Mononuclear cell (primary cell): ENCODE results near the gene RASL10B. TPM values are rescaled to one million over a fixed set of nuclear protein-coding genes. Genes with fewer than 3 reads are reported as not detected.

Experiments used
- H3K27me3 ChIP-seq: 2 replicates; pipeline ENCODE4 v1.6.0; 2011; ENCODE audit warnings: low read length, control low read depth; ENCODE audit not compliant: insufficient read depth
- H3K4me1 ChIP-seq: 2 replicates; pipeline ENCODE4 v1.5.1; 2011; ENCODE audit warnings: mild to moderate bottlenecking, low read length, control low read depth; ENCODE audit not compliant: insufficient read depth
- H3K4me3 ChIP-seq: 2 replicates; pipeline ENCODE4 v1.5.1; 2011; ENCODE audit warnings: mild to moderate bottlenecking, low read length, moderate library complexity
- H3K9me3 ChIP-seq: 2 replicates; pipeline ENCODE4 v1.5.1; 2011; ENCODE audit warnings: low read depth, mild to moderate bottlenecking, control low read depth, low read length
- total RNA-seq: library from RNA; depleted of rRNA; stranded (reverse); fragments of >200 nt; gene quantifications from one replicate; pipeline ENCODE4 v1.2.3, GENCODE V29; 2012

RASL10B gene
- total RNA-seq, 1 donor: 0.10 TPM

DNA sequence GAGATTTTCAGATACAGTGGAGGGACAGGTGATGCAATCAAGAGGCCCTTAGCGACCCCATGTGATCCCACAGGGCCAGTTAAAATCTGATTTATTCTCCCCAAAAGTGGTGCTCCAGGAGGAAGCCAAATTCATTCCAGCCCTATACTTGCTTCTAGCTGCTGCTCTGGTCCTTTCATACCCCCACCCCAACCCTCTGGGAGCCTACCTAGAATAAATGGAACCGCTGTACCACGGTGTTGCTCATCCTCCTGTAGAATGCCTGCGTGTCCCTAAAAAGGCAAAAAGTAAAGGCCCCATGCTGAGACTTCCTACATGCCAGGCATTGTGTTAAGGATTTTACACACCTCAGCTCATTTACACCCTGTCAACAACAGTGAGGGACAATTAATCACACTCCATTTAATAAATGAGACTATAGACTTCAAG, 2.0 kb upstream of the RASL10B start:
- peaks cover 3% of the 10 kb centered on the region for H3K27me3 ChIP-seq
- H3K4me3 ChIP-seq: no peak overlapping the region
- peaks cover 9% of the 10 kb centered on the region for H3K4me1 ChIP-seq
- H3K9me3 ChIP-seq: no peaks in the 10 kb centered on the region

DNA sequence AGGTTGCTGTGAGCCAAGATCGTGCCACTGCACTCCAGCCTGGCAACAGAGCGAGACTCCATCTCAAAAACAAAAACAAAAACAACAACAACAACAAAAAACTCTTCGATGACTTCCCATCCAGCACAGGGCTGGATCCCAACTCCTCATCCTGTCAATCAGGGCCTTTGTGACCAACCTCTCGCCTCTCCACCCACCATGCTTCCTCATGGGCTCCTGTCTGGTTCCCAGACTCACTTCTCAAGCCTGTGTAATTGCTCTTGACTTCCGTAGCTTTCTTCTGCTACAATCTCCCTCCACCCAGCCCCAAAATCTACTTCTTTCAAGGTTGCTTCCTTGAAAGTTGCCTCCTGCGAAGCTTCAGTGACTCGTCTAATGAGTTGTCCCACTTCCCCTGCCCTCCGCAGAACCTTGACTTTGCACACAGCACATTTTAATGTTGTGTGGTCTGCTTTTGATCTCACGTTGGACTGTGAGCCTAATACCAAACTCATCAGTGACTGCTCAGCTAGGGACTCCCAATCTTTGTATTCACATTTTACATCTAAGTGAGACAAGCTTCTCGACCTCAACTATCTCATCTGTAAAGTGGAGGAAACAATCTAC, 936 bp upstream of the RASL10B start:
- Histone ChIP-seq H3K9me3 (no peaks in the 10 kb centered on the region), H3K4me1 (peaks cover 9% of the 10 kb centered on the region), H3K4me3 (no peak overlapping the region), H3K27me3 (peaks cover 3% of the 10 kb centered on the region)

DNA sequence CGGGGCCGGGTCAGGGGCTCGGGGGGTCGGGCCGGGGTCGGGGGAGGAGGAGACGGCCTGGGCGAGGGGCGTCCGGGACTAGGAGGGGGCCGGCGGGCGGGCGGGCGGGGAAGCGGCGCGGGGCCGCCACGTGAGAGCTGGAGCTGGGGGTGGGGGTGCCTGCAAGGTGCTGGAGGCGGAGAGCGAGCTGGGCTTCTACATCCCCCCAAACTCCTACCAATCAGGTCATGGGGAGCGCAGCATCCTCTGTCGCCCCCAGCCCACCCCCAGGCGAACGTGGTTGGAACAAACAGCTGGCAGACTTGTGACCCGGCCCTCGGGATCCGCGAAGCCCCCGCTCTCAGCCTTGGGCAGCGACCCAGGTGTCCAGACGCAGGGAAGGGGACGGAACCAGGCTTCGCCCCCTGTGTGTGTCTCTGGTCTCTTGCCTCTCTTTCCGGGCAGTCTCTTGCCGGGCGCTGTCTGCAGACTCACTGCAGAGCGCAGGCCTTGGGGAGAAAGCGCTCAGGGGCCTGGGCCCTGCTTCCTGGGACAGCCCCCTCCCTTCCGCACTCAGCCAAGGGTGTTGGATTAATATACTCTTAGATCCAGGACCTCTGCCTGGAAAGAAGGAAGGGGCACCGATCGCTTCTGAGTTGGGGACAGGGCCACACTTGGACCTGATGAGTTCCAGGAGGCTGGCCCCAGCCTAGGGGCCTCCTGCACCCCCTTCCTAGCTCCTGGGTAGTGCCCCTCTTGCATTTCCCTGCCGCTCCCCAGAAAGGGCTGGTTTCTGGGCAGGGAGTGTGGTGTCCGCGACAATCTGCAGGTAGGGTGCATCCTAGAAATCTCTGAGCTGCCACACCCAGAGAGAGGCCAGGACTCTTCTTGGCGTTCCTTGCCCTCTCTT, 722 bp downstream of the RASL10B start:
- peaks cover 3% of the 10 kb centered on the region for H3K27me3 ChIP-seq
- no peaks in the 10 kb centered on the region for H3K9me3 ChIP-seq
- H3K4me3 ChIP-seq: no peak overlapping the region

DNA sequence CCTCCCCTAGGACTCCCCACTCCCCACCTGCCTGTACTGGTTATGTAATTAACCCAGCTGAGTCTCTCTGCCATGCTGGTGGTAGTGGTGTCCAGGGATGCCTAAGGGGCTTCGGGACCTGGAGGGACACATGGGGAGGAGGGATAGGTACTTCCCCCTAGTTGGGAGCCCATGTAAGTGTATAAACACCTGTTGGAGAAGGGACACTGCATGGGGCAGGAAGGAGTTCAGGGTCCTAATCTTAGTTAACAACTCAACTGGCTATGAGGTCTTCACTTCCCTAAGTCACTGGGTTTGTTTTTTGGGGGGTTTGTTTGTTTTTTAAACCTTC, 1.3 kb downstream of the RASL10B start:
- Histone ChIP-seq H3K9me3 (no peaks in the 10 kb centered on the region), H3K4me3 (no peak overlapping the region), H3K4me1 (peaks cover 9% of the 10 kb centered on the region), H3K27me3 (peaks cover 3% of the 10 kb centered on the region)

More for the DNA sequence above, 722 bp downstream of the RASL10B start:
- peaks cover 9% of the 10 kb centered on the region for H3K4me1 ChIP-seq

DNA sequence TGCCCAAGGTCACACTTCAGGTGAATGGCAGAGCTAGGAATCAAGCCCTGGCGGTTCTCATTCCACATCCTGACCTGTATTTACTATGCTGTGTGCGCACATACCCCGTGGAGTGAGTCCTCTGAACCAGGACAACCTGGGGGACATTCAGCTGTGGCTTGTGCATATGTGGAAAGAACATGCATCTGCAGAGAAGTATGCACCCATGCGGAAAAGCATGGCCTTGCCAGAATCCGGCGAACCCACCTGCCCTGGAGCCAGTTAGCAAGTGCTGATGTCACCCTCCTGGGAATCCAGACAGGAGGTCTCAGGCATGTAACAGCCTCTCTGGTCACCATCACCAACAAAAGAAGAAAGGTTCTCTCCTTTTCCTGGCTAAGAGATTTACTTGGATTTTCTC, 1.9 kb downstream of the RASL10B start:
- no peaks in the 10 kb centered on the region for H3K9me3 ChIP-seq
- peaks cover 9% of the 10 kb centered on the region for H3K4me1 ChIP-seq
- H3K4me3 ChIP-seq: no peak overlapping the region
- peaks cover 3% of the 10 kb centered on the region for H3K27me3 ChIP-seq

DNA sequence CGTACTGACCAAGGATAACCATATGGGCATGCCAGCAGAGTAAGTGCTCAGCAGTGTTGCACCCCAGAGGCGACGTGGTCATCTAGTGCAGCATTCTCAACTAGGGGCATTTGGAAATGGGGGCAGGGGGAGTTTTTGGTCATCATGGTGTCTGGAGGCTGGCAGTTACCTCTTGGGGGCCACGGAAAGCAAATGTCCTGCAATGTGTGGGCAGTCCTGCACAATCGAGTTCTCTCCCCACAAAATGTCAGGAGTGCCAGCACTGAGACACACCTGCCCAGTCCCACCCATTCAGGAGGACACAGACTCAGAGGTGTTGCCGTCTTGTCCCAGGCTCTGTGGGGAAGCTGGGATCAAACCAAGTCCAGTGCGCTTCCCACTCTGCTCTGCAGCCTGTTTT, 3.0 kb downstream of the RASL10B start:
- peaks cover 9% of the 10 kb centered on the region for H3K4me1 ChIP-seq
- peaks cover 3% of the 10 kb centered on the region for H3K27me3 ChIP-seq
- no peak overlapping the region for H3K4me3 ChIP-seq

DNA sequence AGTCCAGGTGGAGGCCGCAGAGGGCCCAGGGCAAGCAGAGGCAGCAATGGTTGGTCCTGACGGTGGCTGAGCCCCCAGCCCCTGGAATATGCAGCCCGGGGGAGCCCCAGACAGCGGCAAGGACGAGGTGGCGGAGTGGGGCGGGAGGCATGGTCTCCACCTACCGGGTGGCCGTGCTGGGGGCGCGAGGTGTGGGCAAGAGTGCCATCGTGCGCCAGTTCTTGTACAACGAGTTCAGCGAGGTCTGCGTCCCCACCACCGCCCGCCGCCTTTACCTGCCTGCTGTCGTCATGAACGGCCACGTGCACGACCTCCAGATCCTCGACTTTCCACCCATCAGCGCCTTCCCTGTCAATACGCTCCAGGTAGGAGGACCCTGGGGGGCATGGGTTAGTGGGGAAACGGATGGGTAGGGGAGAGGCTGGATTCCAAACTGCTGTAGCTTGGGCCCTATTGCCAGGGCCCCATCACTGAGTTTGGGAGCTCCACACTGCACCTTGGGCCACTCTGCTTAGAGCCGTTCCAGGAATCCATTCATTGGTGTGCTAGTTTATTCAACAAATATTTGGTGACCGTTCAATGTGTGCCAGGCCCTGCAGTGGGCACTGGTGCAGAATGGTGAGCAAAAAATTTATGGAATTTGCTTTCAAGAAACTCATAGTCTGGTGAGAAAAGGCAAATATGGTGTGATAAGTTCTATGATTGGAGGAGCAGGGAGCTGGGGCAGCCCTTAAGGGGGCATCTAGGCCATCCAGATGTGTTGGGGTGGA, 3.8 kb downstream of the RASL10B start:
- Histone ChIP-seq H3K9me3 (no peaks in the 10 kb centered on the region), H3K4me1 (peaks cover 9% of the 10 kb centered on the region), H3K4me3 (no peak overlapping the region), H3K27me3 (peaks cover 3% of the 10 kb centered on the region)

More for the DNA sequence above, 3.0 kb downstream of the RASL10B start:
- no peaks in the 10 kb centered on the region for H3K9me3 ChIP-seq

DNA sequence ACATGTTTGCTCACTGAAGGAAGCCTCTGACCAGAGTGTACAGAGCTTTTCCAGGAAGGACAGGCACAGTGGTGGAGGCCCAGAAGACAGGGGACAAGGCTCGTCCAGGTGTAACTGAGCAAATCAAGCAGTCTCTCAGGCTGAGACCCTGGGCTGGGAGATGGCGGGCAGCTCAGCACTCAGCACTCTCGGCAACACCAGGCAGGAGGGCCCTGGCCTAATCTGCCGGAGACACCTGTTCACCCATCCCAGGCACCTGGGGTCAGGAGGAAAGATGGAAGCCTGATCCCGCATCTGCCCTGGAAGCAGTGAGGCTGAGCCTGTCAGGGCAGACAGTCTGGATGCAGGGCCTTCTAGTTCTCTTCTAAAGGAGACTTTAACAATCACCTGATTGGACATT, 4.8 kb downstream of the RASL10B start:
- no peak overlapping the region for H3K4me3 ChIP-seq
- peaks cover 8% of the 10 kb centered on the region for H3K27me3 ChIP-seq
- peaks cover 3% of the 10 kb centered on the region for H3K4me1 ChIP-seq
- no peaks in the 10 kb centered on the region for H3K9me3 ChIP-seq

DNA sequence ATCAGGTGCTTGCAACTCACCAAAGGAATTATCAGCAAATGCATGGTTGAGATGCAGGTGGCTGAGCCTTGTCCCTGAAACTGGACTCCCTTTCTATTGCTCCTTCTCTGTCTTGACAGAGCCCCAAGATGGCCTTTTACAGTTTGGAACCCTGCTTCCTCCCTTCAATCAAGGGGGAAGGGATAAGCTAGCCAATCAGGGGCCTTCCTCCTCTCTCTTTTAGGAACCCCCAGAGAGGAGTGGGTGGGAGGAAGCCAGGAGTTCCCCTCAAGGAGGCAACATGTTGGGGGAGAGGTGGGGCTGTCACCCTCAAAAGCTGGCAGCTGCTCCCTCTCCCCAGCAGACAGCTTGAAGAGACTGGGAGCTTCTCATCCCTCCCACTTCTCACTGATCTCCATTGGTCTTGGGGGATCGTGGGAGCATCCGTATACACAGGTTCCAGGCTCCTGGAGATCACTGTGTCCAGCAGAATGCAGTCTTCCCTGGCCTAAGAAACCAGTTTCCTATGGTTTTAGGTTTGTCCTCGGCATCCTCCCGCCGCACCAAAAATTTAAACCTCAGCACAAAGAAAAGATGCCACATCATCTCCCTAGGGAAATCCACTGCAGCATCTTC, 7.2 kb downstream of the RASL10B start:
- Histone ChIP-seq H3K4me3 (no peak overlapping the region), H3K4me1 (no peaks in the 10 kb centered on the region), H3K9me3 (no peaks in the 10 kb centered on the region), H3K27me3 (peaks cover 14% of the 10 kb centered on the region)

DNA sequence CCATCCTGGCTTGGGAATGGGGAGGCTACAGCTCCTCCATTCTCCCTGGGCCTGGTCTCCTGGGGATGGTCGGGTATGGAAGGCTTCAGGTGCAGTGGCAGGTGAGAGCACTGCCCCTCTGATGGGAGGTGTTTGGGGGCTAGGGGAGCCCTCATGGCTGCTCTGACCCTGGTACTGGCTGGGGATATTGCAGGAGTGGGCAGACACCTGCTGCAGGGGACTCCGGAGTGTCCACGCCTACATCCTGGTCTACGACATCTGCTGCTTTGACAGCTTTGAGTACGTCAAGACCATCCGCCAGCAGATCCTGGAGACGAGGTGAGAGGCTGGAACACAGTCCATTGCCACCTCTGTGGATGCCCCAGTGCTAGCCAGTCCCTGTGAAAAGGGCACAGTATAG, 8.8 kb downstream of the RASL10B start:
- Histone ChIP-seq H3K4me3 (no peak overlapping the region), H3K27me3 (peaks cover 14% of the 10 kb centered on the region), H3K4me1 (no peaks in the 10 kb centered on the region), H3K9me3 (no peaks in the 10 kb centered on the region)

DNA sequence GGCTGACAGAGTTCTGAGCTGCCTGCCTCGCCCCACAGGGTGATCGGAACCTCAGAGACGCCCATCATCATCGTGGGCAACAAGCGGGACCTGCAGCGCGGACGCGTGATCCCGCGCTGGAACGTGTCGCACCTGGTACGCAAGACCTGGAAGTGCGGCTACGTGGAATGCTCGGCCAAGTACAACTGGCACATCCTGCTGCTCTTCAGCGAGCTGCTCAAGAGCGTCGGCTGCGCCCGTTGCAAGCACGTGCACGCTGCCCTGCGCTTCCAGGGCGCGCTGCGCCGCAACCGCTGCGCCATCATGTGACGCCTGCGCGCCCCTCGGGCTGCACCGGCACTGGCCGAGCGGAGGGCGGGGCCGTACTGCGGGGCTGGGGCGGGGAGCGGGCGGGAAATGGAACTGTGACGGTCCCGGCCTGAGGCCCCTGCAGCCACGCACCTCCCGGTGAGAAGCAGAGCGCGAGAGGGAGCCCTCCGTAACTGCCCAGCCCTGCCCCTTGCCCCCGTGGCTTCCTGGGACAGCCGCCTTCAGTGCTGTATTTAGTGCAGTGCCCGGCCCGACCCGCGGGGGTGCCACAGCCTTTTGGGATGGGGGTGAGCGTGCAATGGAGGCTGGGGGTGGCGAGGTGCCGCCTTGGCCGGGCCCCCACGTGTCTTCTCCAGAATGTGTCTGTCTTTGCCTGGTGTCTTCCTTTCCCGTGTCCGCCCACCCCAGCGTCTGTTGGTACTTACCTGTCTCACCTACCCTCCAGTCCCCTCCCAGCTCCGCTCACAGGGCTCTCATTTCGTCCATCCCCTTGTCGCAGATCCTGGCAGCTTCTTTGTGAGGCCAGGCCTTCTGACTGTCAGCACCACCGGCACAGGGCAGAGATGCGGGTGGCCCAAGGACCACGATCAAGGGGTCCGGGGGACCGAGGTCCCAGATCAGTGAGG, 9.8 kb downstream of the RASL10B start:
- no peak overlapping the region for H3K4me3 ChIP-seq
- no peaks in the 10 kb centered on the region for H3K9me3 ChIP-seq
- H3K27me3 ChIP-seq: peaks cover 14% of the 10 kb centered on the region
- H3K4me1 ChIP-seq: no peaks in the 10 kb centered on the region

DNA sequence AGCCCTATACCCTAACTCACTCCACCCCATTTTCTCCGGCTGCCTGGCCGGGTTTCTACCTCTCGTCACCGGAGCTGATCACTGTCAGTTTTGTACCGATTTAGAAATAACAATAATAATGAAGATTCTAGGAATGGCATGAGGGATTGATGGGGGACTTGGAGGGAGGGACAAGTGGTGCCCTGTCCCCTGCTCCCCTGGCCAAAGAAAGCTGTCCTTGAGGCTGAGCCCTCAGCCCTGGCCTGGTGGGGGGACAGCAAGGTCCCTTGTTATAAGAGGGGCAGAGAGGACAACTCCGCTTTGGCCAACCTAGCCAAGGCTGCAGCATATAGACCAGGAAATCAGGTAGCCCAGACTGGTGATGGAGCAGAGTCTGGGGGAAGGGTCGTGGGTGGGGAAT, 11.1 kb downstream of the RASL10B start:
- H3K9me3 ChIP-seq: no peaks in the 10 kb centered on the region
- no peaks in the 10 kb centered on the region for H3K4me1 ChIP-seq
- H3K27me3 ChIP-seq: peaks cover 14% of the 10 kb centered on the region
- no peak overlapping the region for H3K4me3 ChIP-seq

DNA sequence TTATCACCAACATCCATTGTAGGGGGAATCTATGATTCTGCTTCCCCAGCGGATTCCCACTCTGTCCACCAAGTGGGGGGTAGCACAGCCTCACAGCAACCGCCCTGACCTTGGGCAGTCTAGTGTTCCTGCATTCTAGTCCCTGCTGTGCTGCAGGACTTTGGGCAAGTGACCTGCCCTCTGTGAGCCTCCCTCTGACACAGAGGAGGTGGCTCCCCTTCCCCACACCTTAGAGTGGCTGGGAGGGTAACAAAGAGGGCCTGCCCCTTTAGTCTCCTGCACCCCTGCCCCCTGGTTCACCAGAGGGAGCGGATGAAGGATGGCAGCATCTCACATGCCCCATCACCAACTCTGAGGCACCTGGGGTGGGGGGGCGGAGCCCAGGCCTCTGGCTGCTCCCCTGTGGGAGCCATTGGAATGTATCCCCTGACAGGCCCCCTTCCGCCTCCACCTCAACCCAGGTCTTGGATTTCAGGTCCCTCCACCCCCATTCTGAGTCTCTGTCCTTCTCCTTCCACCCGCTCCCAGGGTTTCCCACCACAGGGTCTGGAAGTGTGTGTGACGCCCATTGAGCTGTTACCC, 11.5 kb downstream of the RASL10B start:
- peaks cover 14% of the 10 kb centered on the region for H3K27me3 ChIP-seq

More for the DNA sequence above, 11.5 kb downstream of the RASL10B start:
- Histone ChIP-seq H3K9me3 (no peaks in the 10 kb centered on the region), H3K4me3 (no peak overlapping the region), H3K4me1 (no peaks in the 10 kb centered on the region)
